ENCODE measurements around the gene SELENOS.

Gene SELENOS

GRCh38 chr15:101276501-101277037, 716 bp downstream of the SELENOS start:
- no peak for DNase-seq (ENCODE audit: low read depth)

GRCh38 chr15:101275018-101275417, 2.3 kb downstream of the SELENOS start:
- DNase-seq (ENCODE audit: low read depth), result no peak

- DNase-seq (ENCODE audit: low read depth), result no peak
These were observed 3.8 kb downstream of the SELENOS start for GRCh38 chr15:101273534-101273933.

GRCh38 chr15:101272584-101272983, 4.7 kb downstream of the SELENOS start:
- DNase-seq (ENCODE audit: low read depth), result no peak

GRCh38 chr15:101269479-101270223, 7.6 kb downstream of the SELENOS start:
- DNase-seq (ENCODE audit: low read depth), result no peak

- peak; percentile 95 for DNase-seq (ENCODE audit: low read depth)
These were observed 9.8 kb downstream of the SELENOS start for GRCh38 chr15:101267320-101268104.

- no peak for DNase-seq (ENCODE audit: low read depth)
These were observed 10.5 kb downstream of the SELENOS start for GRCh38 chr15:101266787-101267186.

GRCh38 chr15:101266034-101266433, 11.3 kb downstream of the SELENOS start:
- DNase-seq (ENCODE audit: low read depth), result peak; percentile 60

GRCh38 chr15:101264911-101265641, 12.2 kb downstream of the SELENOS start:
- no peak for DNase-seq (ENCODE audit: low read depth)

GRCh38 chr15:101264011-101264410, 13.3 kb downstream of the SELENOS start:
- DNase-seq (ENCODE audit: low read depth), result no peak

- no peak for DNase-seq (ENCODE audit: low read depth)
These were observed 14.7 kb downstream of the SELENOS start for GRCh38 chr15:101262551-101262950.

- DNase-seq (ENCODE audit: low read depth), result no peak
These were observed 18.8 kb downstream of the SELENOS start for GRCh38 chr15:101258238-101259144.

GRCh38 chr15:101256757-101257156, 20.5 kb downstream of the SELENOS start:
- no peak for DNase-seq (ENCODE audit: low read depth)

GRCh38 chr15:101255615-101256241, 21.6 kb downstream of the SELENOS start:
- no peak for DNase-seq (ENCODE audit: low read depth)

- DNase-seq (ENCODE audit: low read depth), result no peak
These were observed 22.3 kb downstream of the SELENOS start for GRCh38 chr15:101255051-101255395.

GRCh38 chr15:101254157-101255050, 22.9 kb downstream of the SELENOS start:
- no peak for DNase-seq (ENCODE audit: low read depth)

- DNase-seq (ENCODE audit: low read depth), result no peak
These were observed 24.4 kb downstream of the SELENOS start for GRCh38 chr15:101252836-101253235.

GRCh38 chr15:101251830-101252820, 25.2 kb downstream of the SELENOS start, which contains the start of gene CHSY1:
TSS of gene CHSY1 (minus strand) at chr15:101252048. CDS start at chr15:101251456, 592 bp downstream.
- DNase-seq (ENCODE audit: low read depth), result peak; percentile 64
